ENCODE data around the gene STAM2.
A peak's percentile ranks its signal among the peaks of the same experiment; 100 is the strongest.

STAM2 gene

DNA sequence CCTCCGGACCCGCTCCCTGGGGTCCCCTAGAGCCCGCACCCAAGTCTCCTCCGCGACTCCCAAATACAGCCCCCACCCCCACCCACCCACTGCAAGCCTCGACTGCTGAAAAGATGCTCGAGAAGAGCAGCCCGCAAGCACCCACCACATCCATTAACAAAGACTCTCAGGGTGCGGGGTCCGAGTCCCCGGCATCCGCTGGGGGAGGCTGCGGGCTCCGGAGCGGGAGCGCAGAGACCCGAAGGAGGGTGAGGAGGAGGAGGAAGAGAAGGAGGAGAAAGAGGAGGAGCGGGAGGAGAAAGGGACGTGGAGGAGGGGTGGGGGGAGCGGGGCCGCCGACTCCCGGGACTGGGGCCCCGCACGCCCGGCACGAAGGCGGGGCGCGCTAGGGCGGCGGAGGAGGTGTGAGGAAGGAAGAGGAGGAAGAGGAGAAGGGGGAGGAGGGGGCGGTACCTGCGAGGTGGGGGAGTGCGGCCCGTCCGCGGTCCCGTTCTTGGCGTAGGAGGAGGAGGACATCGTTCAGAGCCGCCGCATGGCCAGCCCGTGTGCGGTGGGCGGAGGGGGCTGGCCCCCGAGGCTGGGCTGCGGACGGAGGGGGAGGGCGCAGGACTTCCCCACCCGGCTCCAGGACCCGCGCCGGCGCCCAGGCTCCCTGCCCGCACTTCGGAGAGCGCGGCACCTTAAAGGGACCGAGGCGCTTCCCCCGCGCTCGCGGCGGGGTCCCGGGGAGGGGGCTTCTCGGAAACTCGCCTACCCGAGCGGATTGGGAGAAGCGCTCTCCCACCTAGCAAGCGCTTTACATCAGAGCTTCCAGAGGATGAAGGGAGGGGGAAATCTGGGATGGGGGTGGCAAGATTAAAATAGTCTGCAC, 76.8 kb downstream of the STAM2 start, which contains the start of gene CACNB4:
TSS of gene CACNB4 (minus strand) at position 549 of the 871 bp plus-strand sequence.
- TF ChIP-seq RAD21 (IDR thresholded peaks at IDR 0.05; ENCODE audit: low read depth): no peak
- TF ChIP-seq TCF12 (IDR thresholded peaks at IDR 0.05; ENCODE audit: low read depth): peak; percentile 30; the same call in 1 of the 2 replicates
- TF ChIP-seq, protein P1, sequence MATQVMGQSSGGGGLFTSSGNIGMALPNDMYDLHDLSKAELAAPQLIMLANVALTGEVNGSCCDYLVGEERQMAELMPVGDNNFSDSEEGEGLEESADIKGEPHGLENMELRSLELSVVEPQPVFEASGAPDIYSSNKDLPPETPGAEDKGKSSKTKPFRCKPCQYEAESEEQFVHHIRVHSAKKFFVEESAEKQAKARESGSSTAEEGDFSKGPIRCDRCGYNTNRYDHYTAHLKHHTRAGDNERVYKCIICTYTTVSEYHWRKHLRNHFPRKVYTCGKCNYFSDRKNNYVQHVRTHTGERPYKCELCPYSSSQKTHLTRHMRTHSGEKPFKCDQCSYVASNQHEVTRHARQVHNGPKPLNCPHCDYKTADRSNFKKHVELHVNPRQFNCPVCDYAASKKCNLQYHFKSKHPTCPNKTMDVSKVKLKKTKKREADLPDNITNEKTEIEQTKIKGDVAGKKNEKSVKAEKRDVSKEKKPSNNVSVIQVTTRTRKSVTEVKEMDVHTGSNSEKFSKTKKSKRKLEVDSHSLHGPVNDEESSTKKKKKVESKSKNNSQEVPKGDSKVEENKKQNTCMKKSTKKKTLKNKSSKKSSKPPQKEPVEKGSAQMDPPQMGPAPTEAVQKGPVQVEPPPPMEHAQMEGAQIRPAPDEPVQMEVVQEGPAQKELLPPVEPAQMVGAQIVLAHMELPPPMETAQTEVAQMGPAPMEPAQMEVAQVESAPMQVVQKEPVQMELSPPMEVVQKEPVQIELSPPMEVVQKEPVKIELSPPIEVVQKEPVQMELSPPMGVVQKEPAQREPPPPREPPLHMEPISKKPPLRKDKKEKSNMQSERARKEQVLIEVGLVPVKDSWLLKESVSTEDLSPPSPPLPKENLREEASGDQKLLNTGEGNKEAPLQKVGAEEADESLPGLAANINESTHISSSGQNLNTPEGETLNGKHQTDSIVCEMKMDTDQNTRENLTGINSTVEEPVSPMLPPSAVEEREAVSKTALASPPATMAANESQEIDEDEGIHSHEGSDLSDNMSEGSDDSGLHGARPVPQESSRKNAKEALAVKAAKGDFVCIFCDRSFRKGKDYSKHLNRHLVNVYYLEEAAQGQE (IDR thresholded peaks at IDR 0.05; ENCODE audit: low read depth): no peak
- TF ChIP-seq EP300 (IDR thresholded peaks at IDR 0.05; ENCODE audit: borderline replicate concordance): no peak
- TF ChIP-seq, protein P2, sequence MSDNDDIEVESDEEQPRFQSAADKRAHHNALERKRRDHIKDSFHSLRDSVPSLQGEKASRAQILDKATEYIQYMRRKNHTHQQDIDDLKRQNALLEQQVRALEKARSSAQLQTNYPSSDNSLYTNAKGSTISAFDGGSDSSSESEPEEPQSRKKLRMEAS (IDR thresholded peaks at IDR 0.05): peak; percentile 71
- peak; percentile 95 for TF ChIP-seq ZBTB7A (IDR thresholded peaks at IDR 0.05; ENCODE audit: low read depth)

DNA sequence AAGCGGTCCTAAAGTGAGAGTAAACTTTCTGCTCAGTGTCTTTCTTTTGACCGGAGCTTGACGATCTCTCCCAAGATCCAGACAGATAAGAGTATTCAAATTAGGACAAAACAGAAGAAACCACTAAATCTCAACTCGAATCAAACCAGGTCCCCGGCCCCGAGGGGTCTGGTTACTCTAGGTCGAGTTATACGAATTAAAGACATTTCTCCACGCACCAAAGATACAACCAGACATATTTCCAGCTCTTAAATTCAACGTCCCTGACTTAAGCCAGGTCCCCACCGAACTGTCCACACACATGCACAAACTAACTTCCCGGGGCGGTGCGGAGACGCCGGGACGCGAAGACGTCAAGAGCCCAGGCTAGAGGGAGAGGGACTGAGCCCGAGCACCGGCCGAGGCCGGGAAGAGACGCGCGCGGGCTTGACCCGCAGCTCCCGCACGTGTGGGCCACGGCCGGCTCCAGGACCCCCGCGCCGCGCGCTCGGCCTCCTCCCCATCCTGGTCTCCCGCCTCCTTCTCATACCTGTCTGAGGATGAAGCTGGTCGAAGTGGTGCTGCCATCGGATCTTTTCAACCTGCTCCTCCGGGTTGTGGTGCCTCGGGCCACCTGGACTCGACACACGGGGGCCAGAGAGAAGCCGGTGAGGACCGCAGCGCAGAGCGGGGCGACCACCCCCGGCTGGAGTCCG, 77.6 kb downstream of the STAM2 start:
- TF ChIP-seq RAD21 (IDR thresholded peaks at IDR 0.05; ENCODE audit: low read depth) (no peak), EGR1 (IDR thresholded peaks at IDR 0.05) (no peak), ZBTB7A (IDR thresholded peaks at IDR 0.05; ENCODE audit: low read depth) (no peak), NFIC (IDR thresholded peaks at IDR 0.05) (no peak), CEBPB (IDR thresholded peaks at IDR 0.05) (no peak)
- TF ChIP-seq, protein P2 (IDR thresholded peaks at IDR 0.05): peak; percentile 19; the same call in 1 of the 2 replicates

DNA sequence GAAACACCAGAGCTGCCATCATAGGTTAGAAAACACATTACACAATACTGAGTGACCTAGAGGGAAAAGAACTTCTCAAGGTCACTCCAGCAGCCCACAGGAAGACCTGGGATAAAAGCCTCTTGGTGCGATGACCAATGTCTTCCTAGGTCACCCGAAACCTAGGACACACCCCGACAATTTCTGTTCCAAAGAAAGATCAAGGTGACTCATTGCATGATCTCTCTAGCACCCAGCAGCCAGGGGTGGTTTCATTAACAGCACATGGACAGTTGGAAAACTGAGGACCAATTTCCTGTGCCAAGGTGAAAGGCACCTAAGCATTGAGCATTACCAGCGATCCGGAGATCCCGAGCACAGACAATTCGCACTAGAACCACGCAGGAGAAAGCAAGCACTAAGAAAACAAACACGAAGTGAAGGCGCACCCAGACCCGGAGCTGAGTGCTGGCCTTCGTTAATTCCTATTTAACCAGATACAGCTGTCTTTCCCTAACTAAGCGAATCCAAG, 78.2 kb downstream of the STAM2 start:
- TF ChIP-seq ZBTB7A (IDR thresholded peaks at IDR 0.05; ENCODE audit: low read depth): no peak
- no peak for TF ChIP-seq EP300 (IDR thresholded peaks at IDR 0.05; ENCODE audit: borderline replicate concordance)
- no peak for TF ChIP-seq YY1 (IDR thresholded peaks at IDR 0.05; ENCODE audit: low read depth)
- no peak for TF ChIP-seq RAD21 (IDR thresholded peaks at IDR 0.05; ENCODE audit: low read depth)
- no peak for TF ChIP-seq TCF12 (IDR thresholded peaks at IDR 0.05; ENCODE audit: low read depth)
- TF ChIP-seq, protein P2 (IDR thresholded peaks at IDR 0.05): no peak
- no peak for TF ChIP-seq TEAD4 (IDR thresholded peaks at IDR 0.05)
- no peak for TF ChIP-seq CREB1 (IDR thresholded peaks at IDR 0.05; ENCODE audit: low read depth)
- TF ChIP-seq, protein P1 (IDR thresholded peaks at IDR 0.05; ENCODE audit: low read depth): no peak
- TF ChIP-seq, protein P3, sequence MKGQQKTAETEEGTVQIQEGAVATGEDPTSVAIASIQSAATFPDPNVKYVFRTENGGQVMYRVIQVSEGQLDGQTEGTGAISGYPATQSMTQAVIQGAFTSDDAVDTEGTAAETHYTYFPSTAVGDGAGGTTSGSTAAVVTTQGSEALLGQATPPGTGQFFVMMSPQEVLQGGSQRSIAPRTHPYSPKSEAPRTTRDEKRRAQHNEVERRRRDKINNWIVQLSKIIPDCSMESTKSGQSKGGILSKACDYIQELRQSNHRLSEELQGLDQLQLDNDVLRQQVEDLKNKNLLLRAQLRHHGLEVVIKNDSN (IDR thresholded peaks at IDR 0.05): no peak
- no peak for TF ChIP-seq NFIC (IDR thresholded peaks at IDR 0.05)

DNA sequence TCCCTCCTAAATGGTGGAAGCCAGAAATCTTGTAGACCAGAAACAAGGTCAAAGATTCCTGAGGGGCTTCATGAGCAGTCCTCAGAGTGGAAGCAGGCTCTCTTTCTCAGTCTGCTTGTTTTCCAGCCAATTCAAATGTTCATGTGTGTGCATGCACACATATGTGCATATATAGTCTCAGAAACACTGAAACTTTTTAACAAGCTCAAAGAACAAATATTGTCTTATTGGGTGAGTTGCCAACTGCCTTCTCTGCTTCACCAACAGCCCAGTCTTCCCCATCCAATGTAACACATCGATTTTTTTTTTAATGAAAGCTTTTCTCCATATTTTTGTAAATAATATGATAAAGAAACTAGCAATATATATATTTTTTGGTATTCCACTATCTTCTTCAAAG, 80.4 kb downstream of the STAM2 start:
- TF ChIP-seq TAF1 (IDR thresholded peaks at IDR 0.05; ENCODE audit: low read depth): no peak
- TF ChIP-seq, protein P1 (IDR thresholded peaks at IDR 0.05; ENCODE audit: low read depth): no peak
- TF ChIP-seq TEAD4 (IDR thresholded peaks at IDR 0.05): no peak
- TF ChIP-seq TCF12 (IDR thresholded peaks at IDR 0.05; ENCODE audit: low read depth): no peak
- TF ChIP-seq CREB1 (IDR thresholded peaks at IDR 0.05; ENCODE audit: low read depth): no peak
- TF ChIP-seq EGR1 (IDR thresholded peaks at IDR 0.05): no peak
- no peak for TF ChIP-seq FOXM1 (IDR thresholded peaks at IDR 0.05; ENCODE audit: borderline replicate concordance, low read depth)
- no peak for TF ChIP-seq EP300 (IDR thresholded peaks at IDR 0.05; ENCODE audit: borderline replicate concordance)
- no peak for TF ChIP-seq YY1 (IDR thresholded peaks at IDR 0.05; ENCODE audit: low read depth)
- no peak for TF ChIP-seq RAD21 (IDR thresholded peaks at IDR 0.05; ENCODE audit: low read depth)
- TF ChIP-seq, protein P3 (IDR thresholded peaks at IDR 0.05): no peak
- TF ChIP-seq NFIC (IDR thresholded peaks at IDR 0.05): no peak
- TF ChIP-seq, protein P2 (IDR thresholded peaks at IDR 0.05): no peak
- no peak for TF ChIP-seq CEBPB (IDR thresholded peaks at IDR 0.05)
- no peak for TF ChIP-seq ZBTB7A (IDR thresholded peaks at IDR 0.05; ENCODE audit: low read depth)
